Gastrocnemius medialis (tissue), 4 donors: ENCODE results near the gene OBSCN. TPM values are rescaled to one million over a fixed set of nuclear protein-coding genes. Genes with fewer than 3 reads are reported as not detected.
A peak's percentile ranks its signal among the peaks of the same experiment; 100 is the strongest.

Experiments used
- ATAC-seq, 2 donors: fragments of 150-250 bp; one replicate each; pipeline ENCODE4 v1.9.1; 2016
- DNase-seq, 2 donors: peaks; one replicate each; pipeline ENCODE4 v3.0.0-alpha.2; 2019
- H3K27ac ChIP-seq, 4 donors: fragments of 200-600 bp; sonication (generic); 1 replicate in 1 of 4; 2 replicates in 3 of 4; pipeline ENCODE4 v1.5.1; 2016 to 2018; ENCODE audit warnings: mild to moderate bottlenecking in 2 of 4, moderate library complexity in 1 of 4
- H3K27me3 ChIP-seq, 3 donors: fragments of 200-600 bp; sonication (generic) in 2 of 3; 1 replicate in 1 of 3; 2 replicates in 2 of 3; pipeline versions ENCODE4 v1.5.1 to v1.6.0; 2016 to 2019; ENCODE audit warnings: mild to moderate bottlenecking in 1 of 3, moderate library complexity in 1 of 3
- H3K36me3 ChIP-seq, 2 donors: fragments of 200-600 bp; sonication (generic) in 1 of 2; one replicate each; pipeline ENCODE4 v1.5.1; 2017 to 2018
- H3K4me1 ChIP-seq, 2 donors: fragments of 200-600 bp; sonication (generic) in 1 of 2; one replicate each; pipeline ENCODE4 v1.5.1; 2016 to 2017; ENCODE audit warnings: mild to moderate bottlenecking in 2 of 2
- H3K4me3 ChIP-seq, 4 donors: fragments of 200-600 bp; sonication (generic) in 3 of 4; 1 replicate in 1 of 4; 2 replicates in 3 of 4; pipeline ENCODE4 v1.5.1; 2016 to 2019; ENCODE audit warnings: mild to moderate bottlenecking in 2 of 4
- H3K9me3 ChIP-seq, 3 donors: fragments of 200-600 bp; sonication (generic) in 2 of 3; 1 replicate in 1 of 3; 2 replicates in 2 of 3; pipeline ENCODE4 v1.5.1; 2016 to 2019
- POLR2A ChIP-seq, 2 donors: fragments of 450-650 bp; IDR thresholded peaks; one replicate each; pipeline ENCODE4 v1.6.1; 2017; ENCODE audit warnings: antibody characterized with exemption in 2 of 2, mild to moderate bottlenecking in 2 of 2, moderate library complexity in 2 of 2
- in situ Hi-C, 4 donors: fragments of 200-750 bp; cut with MboI; loops; one replicate each; pipeline versions ENCODE4 v1.15.0 to v1.8.0; 2017; ENCODE audit warnings: low sequenced_read_pairs in 4 of 4
- intact Hi-C: fragments of 100-400 bp; cut with DNase I; formaldehyde crosslinking; loops from one replicate; pipeline ENCODE4 v1.15.1; 2023; ENCODE audit warnings: low total_unique reads
- total RNA-seq, 4 donors: library from RNA; depleted of rRNA; stranded (reverse); fragments of >200 nt; gene quantifications; one replicate each; pipeline versions ENCODE4 v1.1.0 to v1.2.3, GENCODE V29; 2016
- TF ChIP-seq, protein P1 (sequence below), 5 experiments: fragments of 450-650 bp in 3 of 5; fragments of 200-600 bp in 2 of 5; sonication (generic) in 2 of 5; IDR thresholded peaks in 4 of 5; conservative IDR thresholded peaks in 1 of 5; 1 replicate in 4 of 5; 2 replicates in 1 of 5; pipeline ENCODE4 v1.5.1; 2016 to 2019; ENCODE audit warnings: antibody characterized with exemption in 5 of 5, mild to moderate bottlenecking in 3 of 5, moderate library complexity in 3 of 5

Gene OBSCN
- total RNA-seq, 4 donors from 2014 or later: 798 to 1,571 (median 1,162) TPM

- Histone ChIP-seq H3K4me3 (no peak overlapping the region), H3K4me1 (peaks cover 80 to 86% of the 10 kb centered on the region in 2 donors), H3K36me3 (peaks cover 0 to 81% of the 10 kb centered on the region in 2 donors), H3K27me3 (no peaks in the 10 kb centered on the region), H3K9me3 (no peaks in the 10 kb centered on the region), H3K27ac (peak overlapping the region; percentile 97 to 100 (median 100))
- ATAC-seq: no peak
- TF ChIP-seq, protein P1, sequence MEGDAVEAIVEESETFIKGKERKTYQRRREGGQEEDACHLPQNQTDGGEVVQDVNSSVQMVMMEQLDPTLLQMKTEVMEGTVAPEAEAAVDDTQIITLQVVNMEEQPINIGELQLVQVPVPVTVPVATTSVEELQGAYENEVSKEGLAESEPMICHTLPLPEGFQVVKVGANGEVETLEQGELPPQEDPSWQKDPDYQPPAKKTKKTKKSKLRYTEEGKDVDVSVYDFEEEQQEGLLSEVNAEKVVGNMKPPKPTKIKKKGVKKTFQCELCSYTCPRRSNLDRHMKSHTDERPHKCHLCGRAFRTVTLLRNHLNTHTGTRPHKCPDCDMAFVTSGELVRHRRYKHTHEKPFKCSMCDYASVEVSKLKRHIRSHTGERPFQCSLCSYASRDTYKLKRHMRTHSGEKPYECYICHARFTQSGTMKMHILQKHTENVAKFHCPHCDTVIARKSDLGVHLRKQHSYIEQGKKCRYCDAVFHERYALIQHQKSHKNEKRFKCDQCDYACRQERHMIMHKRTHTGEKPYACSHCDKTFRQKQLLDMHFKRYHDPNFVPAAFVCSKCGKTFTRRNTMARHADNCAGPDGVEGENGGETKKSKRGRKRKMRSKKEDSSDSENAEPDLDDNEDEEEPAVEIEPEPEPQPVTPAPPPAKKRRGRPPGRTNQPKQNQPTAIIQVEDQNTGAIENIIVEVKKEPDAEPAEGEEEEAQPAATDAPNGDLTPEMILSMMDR (IDR thresholded peaks at IDR 0.05 in 4 of 5, conservative IDR thresholded peaks at IDR 0.05 in 1 of 5): no peak
- no peak for TF ChIP-seq POLR2A (IDR thresholded peaks at IDR 0.05)
- no peak for DNase-seq
- intact Hi-C loops (no loop called here), in situ Hi-C loops (no loop called here)
These were observed 14.7 kb downstream of the OBSCN start for GRCh38 chr1:228222548-228222947.

GRCh38 chr1:228224198-228225164 is 16.6 kb downstream of the OBSCN start:
- no peaks in the 10 kb centered on the region for H3K27me3 ChIP-seq
- H3K4me1 ChIP-seq: peaks cover 86 to 91% of the 10 kb centered on the region in 2 donors
- ATAC-seq (peak in 1 of 2 donors; percentile 7), DNase-seq (no peak)
- H3K9me3 ChIP-seq: no peaks in the 10 kb centered on the region
- peaks cover 0 to 61% of the 10 kb centered on the region in 2 donors for H3K36me3 ChIP-seq
- in situ Hi-C loops: no loop called here
- intact Hi-C loops: loop anchor here (5.0 kb wide), 1 partner anchor 58 kb away; no protein-coding TSS in a partner anchor
- H3K4me3 ChIP-seq: peak overlapping the region in 1 of 4 donors; percentile 18
- TF ChIP-seq, protein P1 (IDR thresholded peaks at IDR 0.05 in 4 of 5, conservative IDR thresholded peaks at IDR 0.05 in 1 of 5): no peak
- TF ChIP-seq POLR2A (IDR thresholded peaks at IDR 0.05): no peak
- H3K27ac ChIP-seq: peak overlapping the region; percentile 97 to 100 (median 100)

DNA sequence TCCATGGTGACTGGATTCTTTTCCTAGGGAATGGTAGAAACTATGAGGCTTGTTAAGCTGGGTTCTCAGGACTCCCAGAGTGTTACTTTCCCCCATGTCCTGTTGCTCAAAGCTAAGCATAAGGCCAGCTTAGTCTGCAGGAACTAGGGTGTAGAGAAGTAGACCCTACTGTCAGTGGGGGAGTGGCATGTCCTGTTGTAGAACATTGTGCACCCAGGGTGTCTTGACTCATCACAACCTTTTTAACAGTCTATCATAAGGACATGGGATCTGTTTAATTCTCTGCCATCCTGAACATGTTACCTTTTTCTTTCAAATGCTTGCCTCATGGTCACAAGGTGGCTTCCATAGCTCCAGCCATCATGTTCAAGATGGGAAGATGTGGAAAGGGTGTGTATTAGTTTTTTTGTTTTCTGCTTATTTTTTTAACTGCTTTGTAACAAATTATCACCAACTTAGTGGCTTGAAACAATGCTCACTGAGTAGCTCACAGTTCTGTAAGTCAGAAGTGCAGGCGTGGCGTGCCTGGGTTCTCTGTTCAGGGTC is 17.4 kb downstream of the OBSCN start:
- H3K27ac ChIP-seq: peak overlapping the region; percentile 97 to 100 (median 100)
- intact Hi-C loops (loop anchor here (5.0 kb wide), 1 partner anchor 57 kb away; no protein-coding TSS in a partner anchor), in situ Hi-C loops (no loop called here)
- TF ChIP-seq POLR2A (IDR thresholded peaks at IDR 0.05): peak in 1 of 2 donors; percentile 8
- TF ChIP-seq, protein P1 (IDR thresholded peaks at IDR 0.05 in 4 of 5, conservative IDR thresholded peaks at IDR 0.05 in 1 of 5): no peak
- no peaks in the 10 kb centered on the region for H3K27me3 ChIP-seq
- ATAC-seq (peak; percentile 38 to 79), DNase-seq (peak in 1 of 2 donors; percentile 62)
- peaks cover 0 to 60% of the 10 kb centered on the region in 2 donors for H3K36me3 ChIP-seq
- H3K4me1 ChIP-seq: peaks cover 85 to 92% of the 10 kb centered on the region in 2 donors
- H3K9me3 ChIP-seq: no peaks in the 10 kb centered on the region
- H3K4me3 ChIP-seq: no peak overlapping the region

DNA sequence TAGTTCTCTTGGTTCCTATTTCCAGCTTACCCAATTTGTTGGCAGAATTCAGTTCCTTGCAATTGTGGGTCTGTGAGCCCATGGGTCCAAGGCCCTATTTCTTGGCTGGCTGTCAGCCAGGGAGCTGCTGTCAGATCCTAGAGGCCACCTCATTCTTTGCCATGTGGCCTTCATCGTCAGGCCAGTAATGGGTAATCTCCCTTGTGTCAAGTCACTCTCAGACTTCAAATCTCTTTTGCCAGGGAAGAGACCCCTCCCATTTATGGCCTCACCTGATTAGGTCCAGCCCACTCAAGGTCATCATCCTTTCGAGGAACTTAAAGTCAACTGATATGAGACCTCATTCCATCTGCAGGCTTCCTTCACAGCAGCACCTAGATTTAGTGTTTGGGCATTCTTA is 17.9 kb downstream of the OBSCN start:
- ATAC-seq (peak in 1 of 2 donors; percentile 0), DNase-seq (peak in 1 of 2 donors; percentile 64)
- TF ChIP-seq, protein P1 (IDR thresholded peaks at IDR 0.05 in 4 of 5, conservative IDR thresholded peaks at IDR 0.05 in 1 of 5): no peak
- TF ChIP-seq POLR2A (IDR thresholded peaks at IDR 0.05): no peak
- no peaks in the 10 kb centered on the region for H3K27me3 ChIP-seq
- intact Hi-C loops (loop anchor here (5.0 kb wide), 1 partner anchor 57 kb away; no protein-coding TSS in a partner anchor), in situ Hi-C loops (no loop called here)
- no peaks in the 10 kb centered on the region for H3K9me3 ChIP-seq
- peaks cover 85 to 92% of the 10 kb centered on the region in 2 donors for H3K4me1 ChIP-seq
- peaks cover 0 to 60% of the 10 kb centered on the region in 2 donors for H3K36me3 ChIP-seq
- H3K27ac ChIP-seq: peak overlapping the region; percentile 97 to 100 (median 100)
- no peak overlapping the region for H3K4me3 ChIP-seq
